ENCODE measurements around the gene HMGCS2.
"Not testable (repeated sequence)": the region's sequence is repeated elsewhere in the genome, so short reads cannot be mapped to it uniquely, and the experiment has no call there.

HMGCS2 gene

GRCh38 chr1:119787776-119788175, 19.1 kb upstream of the HMGCS2 start:
- no peak for DNase-seq

- not testable (repeated sequence) for DNase-seq
Measured at GRCh38 chr1:119786473-119787050, 17.9 kb upstream of the HMGCS2 start.

- not testable (repeated sequence) for DNase-seq
Measured at GRCh38 chr1:119786046-119786445, 17.3 kb upstream of the HMGCS2 start.

GRCh38 chr1:119784191-119784781, 15.6 kb upstream of the HMGCS2 start:
- DNase-seq = no peak

- no peak for DNase-seq
Measured at GRCh38 chr1:119783354-119784185, 14.9 kb upstream of the HMGCS2 start.

- DNase-seq = no peak
Measured at GRCh38 chr1:119782631-119783325, 14.1 kb upstream of the HMGCS2 start.

GRCh38 chr1:119781434-119782210, 12.9 kb upstream of the HMGCS2 start:
- no peak for DNase-seq

GRCh38 chr1:119779869-119780356, 11.2 kb upstream of the HMGCS2 start:
- DNase-seq = no peak

- DNase-seq = no peak
Measured at GRCh38 chr1:119778886-119779560, 10.3 kb upstream of the HMGCS2 start.

GRCh38 chr1:119778359-119778758, 9.7 kb upstream of the HMGCS2 start:
- no peak for DNase-seq

GRCh38 chr1:119774746-119775490, 6.2 kb upstream of the HMGCS2 start:
- no peak for DNase-seq

- no peak for DNase-seq
Measured at GRCh38 chr1:119773711-119774241, 5.1 kb upstream of the HMGCS2 start.

GRCh38 chr1:119772298-119772697, 3.6 kb upstream of the HMGCS2 start:
- no peak for DNase-seq

GRCh38 chr1:119771770-119772169, 3.1 kb upstream of the HMGCS2 start:
- DNase-seq = no peak

GRCh38 chr1:119771016-119771415, 2.3 kb upstream of the HMGCS2 start:
- DNase-seq = no peak

GRCh38 chr1:119767486-119767885, 1.2 kb downstream of the HMGCS2 start:
- no peak for DNase-seq

- DNase-seq = no peak
Measured at GRCh38 chr1:119766374-119766794, 2.3 kb downstream of the HMGCS2 start.

- DNase-seq = no peak
Measured at GRCh38 chr1:119764220-119764619, 4.5 kb downstream of the HMGCS2 start.

GRCh38 chr1:119762953-119763352, 5.8 kb downstream of the HMGCS2 start:
- DNase-seq = no peak

GRCh38 chr1:119762409-119762808, 6.3 kb downstream of the HMGCS2 start:
- DNase-seq = no peak

GRCh38 chr1:119758584-119758983, 10.1 kb downstream of the HMGCS2 start:
- no peak for DNase-seq

Data from right forelimb (tissue), 1 donor.